Measurements from ENCODE around the gene SORCS1.

- TF ChIP-seq CTCF (tag by site-specific recombination; IDR thresholded peaks at IDR 0.05) (no peak), ZNF549 (tag by site-specific recombination; IDR thresholded peaks at IDR 0.05) (no peak), ZNF37A (tag by site-specific recombination; IDR thresholded peaks at IDR 0.05) (no peak), TCF7L2 (IDR thresholded peaks at IDR 0.05; ENCODE audit: borderline replicate concordance, low read depth, low read length) (no peak), HIC1 (tag by site-specific recombination; IDR thresholded peaks at IDR 0.05) (no peak), ZBTB21 (tag by site-specific recombination; IDR thresholded peaks at IDR 0.05) (no peak), ZNF830 (tag by site-specific recombination; IDR thresholded peaks at IDR 0.05; ENCODE audit: low read depth) (no peak), ZNF133 (tag by site-specific recombination; IDR thresholded peaks at IDR 0.05) (no peak), ZNF558 (tag by site-specific recombination; IDR thresholded peaks at IDR 0.05) (no peak), KLF8 (tag by site-specific recombination; IDR thresholded peaks at IDR 0.05) (no peak), ZNF18 (tag by site-specific recombination; IDR thresholded peaks at IDR 0.05) (no peak), KLF7 (tag by site-specific recombination; IDR thresholded peaks at IDR 0.05; ENCODE audit: borderline replicate concordance) (no peak), ZNF513 (tag by site-specific recombination; IDR thresholded peaks at IDR 0.05) (no peak), ZSCAN30 (tag by site-specific recombination; IDR thresholded peaks at IDR 0.05) (no peak)
These were observed 556.4 kb downstream of the SORCS1 start for GRCh38 chr10:106608066-106608465.

All from HEK293 (cell line).